ENCODE data around the gene MSLN.

The MSLN gene

GRCh38 chr16:792221-792995 is 31.9 kb downstream of the MSLN start:
- Histone ChIP-seq H3K4me2 (ENCODE audit: low read depth, low read length, poor library complexity, severe bottlenecking) (no peak overlapping the region), H3K9me3 (ENCODE audit: insufficient read depth, low read depth, low read length) (no peaks in the 10 kb centered on the region), H4K20me1 (ENCODE audit: insufficient read depth, low read length, poor library complexity, severe bottlenecking) (no peaks in the 10 kb centered on the region), H3F3A (ENCODE audit: low read depth) (no peaks in the 10 kb centered on the region), H3K9ac (ENCODE audit: low read depth, low read length, poor library complexity, severe bottlenecking) (no peak overlapping the region), H3K4me3 (ENCODE audit: low read length, poor library complexity, severe bottlenecking) (no peak overlapping the region), H2AFZ (ENCODE audit: low read length) (no peak overlapping the region), H3K9me2 (replicated peaks; ENCODE audit: low read depth, low read length) (no peaks in the 10 kb centered on the region), H3K27me3 (ENCODE audit: insufficient read depth, low read length, poor library complexity, severe bottlenecking) (no peaks in the 10 kb centered on the region), H3K36me3 (ENCODE audit: insufficient read depth, low read length) (no peaks in the 10 kb centered on the region), H3K79me2 (ENCODE audit: insufficient read depth, low read length) (peaks cover 19% of the 10 kb centered on the region; the same call in 1 of the 2 replicates), H3K4me1 (ENCODE audit: insufficient read depth, low read length, poor library complexity, severe bottlenecking) (no peaks in the 10 kb centered on the region)
- TF ChIP-seq CTCF (conservative IDR thresholded peaks at IDR 0.05; ENCODE audit: low read length): no peak
- TF ChIP-seq EZH2phosphoT487 (IDR thresholded peaks at IDR 0.05; ENCODE audit: borderline replicate concordance): no peak

- Histone ChIP-seq H3K36me3 (ENCODE audit: insufficient read depth, low read length) (no peaks in the 10 kb centered on the region), H2AFZ (ENCODE audit: low read length) (no peak overlapping the region)
- TF ChIP-seq EZH2phosphoT487 (IDR thresholded peaks at IDR 0.05; ENCODE audit: borderline replicate concordance) (no peak), CTCF (conservative IDR thresholded peaks at IDR 0.05; ENCODE audit: low read length) (no peak)
These were observed 32.9 kb downstream of the MSLN start for GRCh38 chr16:793414-793813.

DNA sequence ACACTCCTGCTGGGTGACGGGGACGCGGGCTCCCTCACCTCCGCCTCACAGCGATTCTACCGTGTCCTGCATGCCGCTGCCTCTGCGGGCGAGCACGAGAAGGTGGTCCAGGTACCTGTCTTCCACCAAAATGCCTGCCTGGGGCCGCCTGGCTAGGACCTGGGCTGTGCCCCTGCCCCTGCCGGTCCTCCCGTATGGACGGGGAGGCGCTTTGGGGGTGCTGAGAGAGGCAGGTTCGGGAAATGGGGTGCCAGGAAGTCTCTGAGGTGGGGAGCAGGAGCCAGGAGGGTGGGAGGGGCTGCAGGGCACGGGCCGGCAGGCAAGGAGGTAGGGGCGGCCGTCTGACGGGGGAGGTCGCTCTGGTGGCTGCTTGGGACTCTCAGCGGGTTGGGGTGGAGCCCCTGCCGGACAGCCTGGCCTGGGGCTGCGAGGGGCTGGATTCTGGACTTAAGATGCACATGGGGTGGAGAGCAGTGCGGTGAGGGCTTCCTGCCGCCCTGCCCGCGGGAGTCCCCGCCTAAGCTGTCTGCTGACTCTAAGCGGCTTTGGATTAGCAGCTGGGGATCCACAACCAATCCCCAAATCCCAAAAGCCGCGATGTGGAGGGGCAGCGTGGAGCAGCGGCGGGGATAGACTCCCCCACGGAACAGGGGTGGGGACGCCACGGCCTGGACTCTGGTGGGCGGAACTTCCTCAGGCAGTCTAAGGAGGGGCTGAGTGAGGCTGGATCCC is 33.7 kb downstream of the MSLN start:
- Histone ChIP-seq H3K9me2 (replicated peaks; ENCODE audit: low read depth, low read length) (no peaks in the 10 kb centered on the region), H3K36me3 (ENCODE audit: insufficient read depth, low read length) (no peaks in the 10 kb centered on the region), H3F3A (ENCODE audit: low read depth) (no peaks in the 10 kb centered on the region), H3K79me2 (ENCODE audit: insufficient read depth, low read length) (peaks cover 7% of the 10 kb centered on the region; the same call in 1 of the 2 replicates), H3K9me3 (ENCODE audit: insufficient read depth, low read depth, low read length) (no peaks in the 10 kb centered on the region), H3K27me3 (ENCODE audit: insufficient read depth, low read length, poor library complexity, severe bottlenecking) (no peaks in the 10 kb centered on the region), H2AFZ (ENCODE audit: low read length) (no peak overlapping the region), H3K4me3 (ENCODE audit: low read length, poor library complexity, severe bottlenecking) (no peak overlapping the region), H3K9ac (ENCODE audit: low read depth, low read length, poor library complexity, severe bottlenecking) (no peak overlapping the region), H3K4me1 (ENCODE audit: insufficient read depth, low read length, poor library complexity, severe bottlenecking) (no peaks in the 10 kb centered on the region), H4K20me1 (ENCODE audit: insufficient read depth, low read length, poor library complexity, severe bottlenecking) (no peaks in the 10 kb centered on the region), H3K4me2 (ENCODE audit: low read depth, low read length, poor library complexity, severe bottlenecking) (no peak overlapping the region)
- TF ChIP-seq CTCF (conservative IDR thresholded peaks at IDR 0.05; ENCODE audit: low read length) (no peak), EZH2phosphoT487 (IDR thresholded peaks at IDR 0.05; ENCODE audit: borderline replicate concordance) (no peak)

More at GRCh38 chr16:793414-793813, 32.9 kb downstream of the MSLN start:
- Histone ChIP-seq H3K9ac (ENCODE audit: low read depth, low read length, poor library complexity, severe bottlenecking) (no peak overlapping the region), H3K4me3 (ENCODE audit: low read length, poor library complexity, severe bottlenecking) (no peak overlapping the region), H4K20me1 (ENCODE audit: insufficient read depth, low read length, poor library complexity, severe bottlenecking) (no peaks in the 10 kb centered on the region), H3K27me3 (ENCODE audit: insufficient read depth, low read length, poor library complexity, severe bottlenecking) (no peaks in the 10 kb centered on the region), H3K79me2 (ENCODE audit: insufficient read depth, low read length) (peaks cover 14% of the 10 kb centered on the region; the same call in 1 of the 2 replicates), H3K4me2 (ENCODE audit: low read depth, low read length, poor library complexity, severe bottlenecking) (no peak overlapping the region), H3K9me3 (ENCODE audit: insufficient read depth, low read depth, low read length) (no peaks in the 10 kb centered on the region), H3F3A (ENCODE audit: low read depth) (no peaks in the 10 kb centered on the region), H3K4me1 (ENCODE audit: insufficient read depth, low read length, poor library complexity, severe bottlenecking) (no peaks in the 10 kb centered on the region), H3K9me2 (replicated peaks; ENCODE audit: low read depth, low read length) (no peaks in the 10 kb centered on the region)

Measured in Loucy (cell line).